Activated naive CD4-positive, alpha-beta T cell treated with anti-CD3 and anti-CD28 coated beads for 36 hours (primary cell): ENCODE data around the gene PCNX1. TPM values are rescaled to one million over a fixed set of nuclear protein-coding genes. Genes with fewer than 3 reads are reported as not detected.
"Not testable (repeated sequence)": the region's sequence is repeated elsewhere in the genome, so short reads cannot be mapped to it uniquely, and the experiment has no call there.

Source experiments
- CTCF ChIA-PET: fragments of 350-600 bp; sonication (Branson Sonifier 250); formaldehyde crosslinking; loops from one replicate; lab custom pipeline; 2021; ENCODE audit warnings: antibody characterized with exemption; lab: Charles Lee
- DNase-seq: peaks from one replicate; pipeline ENCODE4 v3.0.0-alpha.2; 2020
- H3K27ac Mint-ChIP-seq: one replicate; pipeline ENCODE4 v1.8.0; 2021; ENCODE audit warnings: mild to moderate bottlenecking, mixed read lengths
- H3K27me3 Mint-ChIP-seq: one replicate; pipeline ENCODE4 v1.8.0; 2021; ENCODE audit warnings: low read depth, mixed read lengths
- H3K36me3 Mint-ChIP-seq: one replicate; pipeline ENCODE4 v1.8.0; 2021; ENCODE audit warnings: low read depth, mixed read lengths
- H3K4me1 Mint-ChIP-seq: one replicate; pipeline ENCODE4 v1.8.0; 2021; ENCODE audit warnings: low read depth, mixed read lengths
- H3K4me3 Mint-ChIP-seq: one replicate; pipeline ENCODE4 v1.8.0; 2021; ENCODE audit warnings: mild to moderate bottlenecking, moderate library complexity, mixed read lengths
- H3K9me3 Mint-ChIP-seq: one replicate; pipeline ENCODE4 v1.8.0; 2021; ENCODE audit warnings: mixed read lengths
- intact Hi-C: fragments of 100-400 bp; cut with micrococcal nuclease; formaldehyde crosslinking; loops from one replicate; pipeline ENCODE4 v1.15.1; 2023
- total RNA-seq, 2 experiments: library from RNA; stranded (reverse); gene quantifications; one replicate each; pipeline ENCODE4 v1.2.3, GENCODE V29; 2021

The PCNX1 gene
- total RNA-seq, 2 experiments from 2014 or later: 51.9 to 63.1 TPM

DNA sequence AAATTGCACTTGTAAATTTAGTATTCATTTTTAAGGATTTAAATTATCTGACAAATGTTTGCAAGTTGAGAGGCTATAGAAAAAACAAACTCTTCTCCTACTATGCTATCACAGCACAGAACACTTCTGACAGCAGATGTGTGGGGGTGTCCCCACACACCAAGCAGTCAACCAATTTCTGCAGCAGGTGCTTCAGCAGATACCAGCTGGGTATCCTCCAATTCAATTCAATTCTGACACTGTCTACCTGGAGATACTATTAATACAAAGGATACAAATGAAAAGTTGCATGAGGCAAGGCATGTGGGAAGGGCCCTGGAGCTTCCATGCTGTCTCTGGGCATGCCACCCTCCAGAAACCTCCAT, 35.1 kb downstream of the PCNX1 start:
- intact Hi-C loops: loop anchor here (1.0 kb wide), 2 partner anchors 8 to 35 kb away; partner anchors contain the start of gene PCNX1
- Mint-ChIP-seq H3K4me1 (peaks cover 75% of the 10 kb centered on the region), H3K9me3 (peaks cover 49% of the 10 kb centered on the region), H3K27ac (peak overlapping the region; percentile 86), H3K4me3 (no peak overlapping the region), H3K27me3 (no peaks in the 10 kb centered on the region), H3K36me3 (peaks cover 69% of the 10 kb centered on the region)
- CTCF ChIA-PET: interaction anchor here (1.4 to 1.5 kb wide), 2 partner anchors 8 to 29 kb away, joined by 3 to 4 read pairs; no protein-coding TSS in a partner anchor
- DNase-seq: peak; percentile 25

DNA sequence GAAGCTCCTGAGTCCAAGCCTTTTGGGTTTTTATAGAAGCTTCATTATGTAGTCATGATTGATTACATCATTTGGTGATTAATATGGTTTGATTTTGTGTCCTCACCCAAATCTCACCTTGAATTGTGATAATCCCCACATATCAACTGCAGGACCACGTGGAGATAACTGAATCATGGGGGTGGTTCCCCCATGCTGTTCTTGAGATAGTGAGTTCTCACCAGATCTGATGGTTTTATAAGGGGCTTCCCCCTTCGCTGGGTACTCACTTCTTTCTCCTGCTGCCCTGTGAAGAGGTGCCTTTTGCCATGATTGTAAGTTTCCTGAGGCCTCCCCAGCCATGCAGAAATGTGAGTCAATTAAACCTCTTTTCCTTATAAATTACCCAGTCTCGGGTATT, 35.5 kb downstream of the PCNX1 start:
- intact Hi-C loops: loop anchor here (1.0 kb wide), 2 partner anchors 8 to 35 kb away; partner anchors contain the start of gene PCNX1
- Mint-ChIP-seq H3K4me1 (peaks cover 71% of the 10 kb centered on the region), H3K27ac (peak overlapping the region; percentile 86), H3K36me3 (peaks cover 70% of the 10 kb centered on the region), H3K9me3 (peaks cover 52% of the 10 kb centered on the region)
- not testable (repeated sequence) for H3K27me3 Mint-ChIP-seq, H3K4me3 Mint-ChIP-seq
- CTCF ChIA-PET: interaction anchor here (1.4 to 1.5 kb wide), 2 partner anchors 9 to 29 kb away, joined by 3 to 4 read pairs; no protein-coding TSS in a partner anchor
- peak; percentile 63 for DNase-seq

DNA sequence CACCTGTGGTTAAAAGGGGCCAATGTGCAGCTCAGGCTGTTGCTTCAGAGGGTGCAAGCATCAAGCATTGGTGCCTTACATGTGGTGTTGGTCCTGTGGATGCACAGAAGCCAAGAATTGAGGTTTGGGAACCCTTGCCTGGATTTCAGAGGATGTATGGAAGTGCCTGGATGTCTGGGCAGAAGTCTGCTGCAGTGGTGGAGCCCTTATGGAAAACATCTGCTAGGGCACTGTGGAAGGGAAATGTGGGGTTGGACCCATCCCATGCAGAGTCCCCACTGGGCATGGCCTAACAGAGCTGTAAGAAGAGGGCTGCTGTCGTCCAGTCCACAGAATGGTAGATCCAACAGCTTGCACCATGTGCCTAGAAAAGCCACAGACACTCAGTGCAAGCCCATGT, 36.6 kb downstream of the PCNX1 start:
- CTCF ChIA-PET: interaction anchor here (0.5 to 0.9 kb wide), 2 partner anchors 13 to 125 kb away, joined by 3 read pairs; no protein-coding TSS in a partner anchor
- peaks cover 74% of the 10 kb centered on the region for H3K36me3 Mint-ChIP-seq
- no peaks in the 10 kb centered on the region for H3K27me3 Mint-ChIP-seq
- H3K4me3 Mint-ChIP-seq: no peak overlapping the region
- peaks cover 56% of the 10 kb centered on the region for H3K9me3 Mint-ChIP-seq
- peak; percentile 21 for DNase-seq
- H3K4me1 Mint-ChIP-seq: peaks cover 64% of the 10 kb centered on the region
- intact Hi-C loops: no loop called here
- peak overlapping the region; percentile 76 for H3K27ac Mint-ChIP-seq

DNA sequence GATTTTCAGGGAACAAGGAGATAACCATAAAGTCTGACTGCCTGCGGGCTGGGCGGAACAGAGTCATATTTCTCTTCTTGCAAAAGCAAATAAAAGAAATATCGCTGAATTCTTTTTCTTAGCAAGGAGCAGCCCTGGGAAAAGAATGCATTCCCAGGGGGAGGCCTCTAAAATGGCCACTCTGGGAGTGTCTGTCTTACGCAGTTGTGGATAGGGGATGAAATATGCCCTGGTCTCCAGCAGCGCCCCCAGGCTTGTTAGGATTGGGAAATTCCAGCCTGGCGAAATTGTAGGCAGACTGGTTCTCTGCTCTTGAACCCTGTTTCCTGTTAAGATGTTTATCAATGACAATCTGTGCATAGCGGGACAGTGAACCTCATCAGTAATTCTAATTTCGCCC, 40.5 kb downstream of the PCNX1 start:
- peaks cover 54% of the 10 kb centered on the region for H3K36me3 Mint-ChIP-seq
- intact Hi-C loops: no loop called here
- H3K4me3 Mint-ChIP-seq: no peak overlapping the region
- CTCF ChIA-PET: interaction anchor here (0.5 to 1.6 kb wide), 3 partner anchors 8 to 67 kb away, joined by 3 to 4 read pairs (median 3); no protein-coding TSS in a partner anchor
- no peak overlapping the region for H3K27ac Mint-ChIP-seq
- DNase-seq: no peak
- peaks cover 35% of the 10 kb centered on the region for H3K9me3 Mint-ChIP-seq
- no peaks in the 10 kb centered on the region for H3K27me3 Mint-ChIP-seq
- peaks cover 30% of the 10 kb centered on the region for H3K4me1 Mint-ChIP-seq

DNA sequence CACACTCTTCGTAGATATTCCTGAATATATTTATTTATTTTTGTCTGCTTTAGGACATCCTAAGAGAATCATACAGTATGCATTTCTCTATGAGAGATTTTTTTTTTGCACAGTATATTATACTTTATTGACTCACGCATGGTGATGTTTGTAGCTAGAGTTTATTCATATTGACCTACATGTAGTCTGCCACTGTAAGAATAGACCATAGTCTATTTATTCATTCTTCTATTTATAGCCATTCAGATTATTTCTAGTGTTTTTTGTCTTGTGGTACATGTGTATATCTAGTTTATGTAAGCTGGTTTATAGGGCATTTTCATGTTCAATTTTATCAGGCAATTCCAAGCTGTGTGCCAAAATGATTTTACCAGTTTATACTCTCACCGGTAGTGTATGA, 45.2 kb downstream of the PCNX1 start:
- no peak overlapping the region for H3K27ac Mint-ChIP-seq
- peaks cover 19% of the 10 kb centered on the region for H3K36me3 Mint-ChIP-seq
- CTCF ChIA-PET: interaction anchor here (1.0 to 5.5 kb wide), 8 partner anchors 11 to 135 kb away, joined by 3 to 55 read pairs (median 7); partner anchors contain the start of gene PCNX1
- intact Hi-C loops: no loop called here
- H3K4me1 Mint-ChIP-seq: peaks cover 33% of the 10 kb centered on the region
- H3K9me3 Mint-ChIP-seq: peaks cover 6% of the 10 kb centered on the region
- no peaks in the 10 kb centered on the region for H3K27me3 Mint-ChIP-seq
- no peak for DNase-seq
- no peak overlapping the region for H3K4me3 Mint-ChIP-seq

DNA sequence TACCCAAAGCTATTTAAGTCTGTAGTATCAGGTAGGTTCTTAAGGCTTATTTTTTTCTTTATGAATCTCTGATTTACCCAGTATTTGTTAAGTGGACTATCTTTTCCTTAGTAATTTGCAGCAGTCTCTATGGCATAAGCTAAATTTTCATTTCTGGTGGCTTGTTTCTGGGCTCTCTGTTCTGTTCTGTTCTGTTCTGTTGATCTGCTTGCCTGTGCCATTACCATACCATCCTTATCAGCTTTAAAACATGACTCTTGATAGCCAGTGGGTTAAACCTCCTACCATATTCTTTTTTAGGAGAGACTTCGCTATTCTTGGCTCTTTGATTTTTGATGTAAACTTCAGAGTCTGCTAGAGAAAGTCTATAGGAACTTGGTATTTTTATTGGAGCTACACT, 46.8 kb downstream of the PCNX1 start:
- Mint-ChIP-seq H3K4me3 (no peak overlapping the region), H3K27me3 (no peaks in the 10 kb centered on the region), H3K9me3 (no peaks in the 10 kb centered on the region), H3K4me1 (peaks cover 33% of the 10 kb centered on the region), H3K27ac (no peak overlapping the region), H3K36me3 (peaks cover 14% of the 10 kb centered on the region)
- CTCF ChIA-PET: interaction anchor here (0.6 to 5.5 kb wide), 9 partner anchors 10 to 144 kb away, joined by 3 to 55 read pairs (median 6); partner anchors contain the start of genes MAP3K9 and PCNX1
- DNase-seq: no peak
- intact Hi-C loops: no loop called here

DNA sequence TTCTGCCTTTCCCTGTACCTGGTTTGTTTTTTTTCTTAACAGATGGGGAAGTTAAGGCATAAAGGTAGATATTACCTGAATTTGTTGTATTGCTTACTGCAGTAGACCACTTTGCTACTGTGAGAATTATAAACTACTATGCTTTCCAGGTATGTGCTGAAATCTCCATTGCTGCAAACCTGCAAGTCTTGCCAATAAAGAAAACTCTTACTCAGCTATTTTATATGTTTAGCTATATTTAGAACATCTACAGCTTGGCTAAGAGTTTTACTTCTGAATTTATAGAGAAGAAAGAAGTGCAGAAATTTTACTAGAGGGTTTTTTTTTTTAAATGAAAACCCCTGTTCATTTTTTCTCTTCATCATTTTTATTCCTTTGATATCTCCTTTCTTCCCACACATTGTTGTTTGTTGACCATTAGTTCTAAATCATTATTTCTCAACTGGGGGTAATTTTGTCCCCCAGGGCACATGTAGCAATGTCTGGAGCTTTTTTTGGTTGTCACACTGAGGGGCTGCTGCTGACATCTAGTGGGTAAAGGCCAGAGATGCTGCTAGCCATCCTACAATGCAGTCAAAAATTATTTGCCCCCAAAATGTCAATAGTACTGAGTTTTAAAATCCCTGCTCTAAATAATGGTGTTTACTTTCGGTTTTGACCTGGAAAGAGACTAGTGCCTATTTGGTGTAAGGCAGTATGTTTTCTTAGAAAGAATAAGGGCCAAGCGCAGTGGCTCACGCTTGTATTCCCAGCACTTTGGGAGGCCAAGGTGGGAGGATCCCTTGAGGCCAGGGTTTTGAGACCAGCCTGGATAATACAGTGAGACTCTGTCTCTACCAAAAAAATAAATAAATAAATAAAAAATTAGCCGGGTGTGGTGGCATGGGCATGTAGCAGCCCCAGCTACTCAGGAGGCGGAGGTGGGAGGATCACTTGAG, 48.6 kb downstream of the PCNX1 start:
- DNase-seq: peak; percentile 58
- H3K36me3 Mint-ChIP-seq: peaks cover 12% of the 10 kb centered on the region
- no peaks in the 10 kb centered on the region for H3K9me3 Mint-ChIP-seq
- intact Hi-C loops: loop anchor here (1.0 kb wide), 3 partner anchors 16 to 139 kb away; partner anchors contain the start of gene PCNX1
- no peak overlapping the region for H3K4me3 Mint-ChIP-seq
- no peaks in the 10 kb centered on the region for H3K27me3 Mint-ChIP-seq
- H3K4me1 Mint-ChIP-seq: peaks cover 33% of the 10 kb centered on the region
- CTCF ChIA-PET: interaction anchor here (0.6 to 5.5 kb wide), 24 partner anchors 8 to 620 kb away, joined by 3 to 55 read pairs (median 4); partner anchors contain the start of genes MAP3K9 and PCNX1
- H3K27ac Mint-ChIP-seq: no peak overlapping the region

DNA sequence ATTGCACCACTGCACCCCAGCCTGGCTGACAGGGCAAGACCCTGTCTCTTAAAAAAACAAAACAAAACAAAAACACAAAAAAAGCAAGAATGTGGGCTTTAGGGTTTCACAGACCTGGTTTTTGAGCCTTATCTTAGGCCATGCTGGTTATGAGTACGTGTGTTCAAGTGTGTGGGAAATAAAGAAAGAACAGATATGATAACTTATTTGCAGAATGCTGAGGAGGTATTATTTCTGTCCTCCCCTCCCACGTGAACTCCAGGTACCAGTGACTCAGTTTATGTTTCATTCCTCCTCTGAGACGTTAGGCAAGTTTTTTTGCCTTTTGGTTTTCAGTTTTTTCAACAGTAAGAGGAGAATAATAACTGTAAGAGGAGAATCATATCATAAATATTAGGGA, 49.3 kb downstream of the PCNX1 start:
- peaks cover 35% of the 10 kb centered on the region for H3K4me1 Mint-ChIP-seq
- no peak for DNase-seq
- no peak overlapping the region for H3K27ac Mint-ChIP-seq
- no peaks in the 10 kb centered on the region for H3K9me3 Mint-ChIP-seq
- intact Hi-C loops: loop anchor here (1.0 kb wide), 3 partner anchors 16 to 139 kb away; partner anchors contain the start of gene PCNX1
- no peak overlapping the region for H3K4me3 Mint-ChIP-seq
- CTCF ChIA-PET: interaction anchor here (1.0 to 5.5 kb wide), 5 partner anchors 22 to 139 kb away, joined by 3 to 55 read pairs (median 7); partner anchors contain the start of gene PCNX1
- peaks cover 10% of the 10 kb centered on the region for H3K36me3 Mint-ChIP-seq
- no peaks in the 10 kb centered on the region for H3K27me3 Mint-ChIP-seq

DNA sequence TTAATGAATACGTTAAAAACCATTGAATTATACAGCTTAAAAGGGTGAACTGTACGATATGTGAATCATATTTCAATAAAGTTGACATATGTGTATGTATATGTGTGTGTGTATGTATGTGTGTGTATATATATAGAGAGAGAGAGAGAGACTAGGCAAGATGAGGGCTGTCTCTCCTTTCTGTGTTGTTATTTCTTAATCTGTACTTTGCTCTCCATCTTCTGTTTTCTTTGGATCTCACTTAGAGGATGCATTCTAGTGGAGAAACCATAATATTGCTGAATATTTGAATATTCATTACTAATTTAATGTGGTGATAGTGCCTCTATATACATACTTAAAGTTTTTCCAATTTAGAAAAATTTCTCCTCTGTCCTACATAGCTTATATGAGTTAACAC, 50.5 kb downstream of the PCNX1 start:
- no peak for DNase-seq
- no peaks in the 10 kb centered on the region for H3K9me3 Mint-ChIP-seq
- peaks cover 11% of the 10 kb centered on the region for H3K36me3 Mint-ChIP-seq
- H3K27me3 Mint-ChIP-seq: no peaks in the 10 kb centered on the region
- H3K27ac Mint-ChIP-seq: no peak overlapping the region
- no peak overlapping the region for H3K4me3 Mint-ChIP-seq
- H3K4me1 Mint-ChIP-seq: peaks cover 42% of the 10 kb centered on the region
- CTCF ChIA-PET: interaction anchor here (0.6 to 1.3 kb wide), 5 partner anchors 12 to 139 kb away, joined by 3 to 7 read pairs (median 5); partner anchors contain the start of gene PCNX1
- intact Hi-C loops: no loop called here

DNA sequence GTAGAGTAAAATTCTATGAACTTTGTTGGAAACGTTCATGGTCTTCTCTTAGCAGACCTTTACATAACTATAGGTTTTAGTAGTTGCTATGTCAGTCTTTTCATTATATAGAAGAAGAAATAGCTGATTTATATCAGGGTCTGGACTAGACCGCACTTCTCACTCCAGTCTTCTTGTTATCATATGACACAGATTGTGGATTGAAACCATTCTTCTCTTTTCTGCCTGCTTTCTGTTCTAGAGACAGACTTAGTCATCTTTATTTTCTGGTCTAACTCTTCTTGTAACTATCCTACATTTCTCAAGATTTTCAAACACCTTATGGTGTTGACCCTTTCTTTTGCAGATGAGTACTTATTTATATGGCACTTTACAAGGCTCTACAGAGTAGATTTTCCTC, 55.7 kb downstream of the PCNX1 start:
- DNase-seq: no peak
- Mint-ChIP-seq H3K9me3 (no peaks in the 10 kb centered on the region), H3K4me3 (no peak overlapping the region), H3K4me1 (peaks cover 46% of the 10 kb centered on the region), H3K27ac (peak overlapping the region; percentile 55), H3K36me3 (peaks cover 19% of the 10 kb centered on the region), H3K27me3 (no peaks in the 10 kb centered on the region)
- CTCF ChIA-PET: interaction anchor here (1.7 to 2.4 kb wide), 2 partner anchors 56 to 146 kb away, joined by 5 to 8 read pairs; partner anchors contain the start of gene PCNX1
- intact Hi-C loops: no loop called here

DNA sequence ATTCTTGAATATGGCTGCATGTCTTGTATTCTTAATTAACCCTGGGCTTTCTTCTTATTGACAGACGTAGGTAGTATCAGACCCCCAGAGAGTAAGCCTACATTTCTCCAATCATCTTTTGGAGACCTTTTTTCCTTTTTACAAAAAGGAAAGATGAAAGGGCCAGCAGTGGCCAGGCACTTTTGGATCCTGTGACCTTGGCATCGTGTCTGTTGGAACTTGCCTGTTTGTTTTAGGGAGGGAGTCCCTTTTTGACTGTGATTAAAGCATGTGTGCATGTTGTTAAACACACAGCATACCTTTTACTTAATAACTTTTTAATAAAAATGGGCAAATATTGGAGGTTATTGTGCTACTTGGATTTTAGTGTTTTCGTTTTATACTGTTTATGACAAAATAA, 57.2 kb downstream of the PCNX1 start:
- CTCF ChIA-PET: interaction anchor here (1.0 to 2.4 kb wide), 3 partner anchors 57 to 147 kb away, joined by 3 to 8 read pairs (median 5); partner anchors contain the start of gene PCNX1
- H3K4me3 Mint-ChIP-seq: no peak overlapping the region
- no peaks in the 10 kb centered on the region for H3K9me3 Mint-ChIP-seq
- intact Hi-C loops: no loop called here
- H3K27me3 Mint-ChIP-seq: no peaks in the 10 kb centered on the region
- peaks cover 16% of the 10 kb centered on the region for H3K36me3 Mint-ChIP-seq
- H3K27ac Mint-ChIP-seq: no peak overlapping the region
- peaks cover 54% of the 10 kb centered on the region for H3K4me1 Mint-ChIP-seq
- no peak for DNase-seq

DNA sequence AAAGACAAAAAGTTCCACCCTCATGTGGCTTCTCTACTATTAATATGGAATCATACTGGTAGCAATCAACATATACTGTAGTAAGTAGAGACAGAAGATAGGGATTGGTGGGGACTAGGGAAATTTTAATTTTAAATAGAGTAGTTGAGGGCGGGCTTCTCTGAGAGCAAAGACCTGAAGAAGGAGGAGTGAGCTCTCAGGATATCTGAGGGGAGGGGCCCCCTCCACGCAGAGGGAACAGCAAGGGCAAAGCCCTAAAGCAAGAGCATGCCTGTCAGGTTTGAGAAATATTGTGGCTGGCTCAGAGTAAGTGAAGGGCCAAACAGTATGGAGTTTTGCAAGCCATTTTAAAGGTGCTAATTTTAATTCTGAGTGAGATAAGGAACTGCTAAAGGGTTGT, 64.3 kb downstream of the PCNX1 start:
- CTCF ChIA-PET: interaction anchor here (0.7 to 2.9 kb wide), 6 partner anchors 12 to 154 kb away, joined by 3 to 23 read pairs (median 9); partner anchors contain the start of gene PCNX1
- Mint-ChIP-seq H3K27me3 (no peaks in the 10 kb centered on the region), H3K27ac (peak overlapping the region; percentile 33), H3K4me1 (peaks cover 34% of the 10 kb centered on the region), H3K9me3 (no peaks in the 10 kb centered on the region), H3K36me3 (peaks cover 5% of the 10 kb centered on the region), H3K4me3 (no peak overlapping the region)
- intact Hi-C loops: loop anchor here (5.0 to 10.0 kb wide), 3 partner anchors 41 to 349 kb away; no protein-coding TSS in a partner anchor
- DNase-seq: no peak
